ENCODE data around the gene KRTAP20-2. TPM values are rescaled to one million over a fixed set of nuclear protein-coding genes. Genes with fewer than 3 reads are reported as not detected.

KRTAP20-2 gene
- total RNA-seq, 1 donor from 2014 or later: not detected

DNA sequence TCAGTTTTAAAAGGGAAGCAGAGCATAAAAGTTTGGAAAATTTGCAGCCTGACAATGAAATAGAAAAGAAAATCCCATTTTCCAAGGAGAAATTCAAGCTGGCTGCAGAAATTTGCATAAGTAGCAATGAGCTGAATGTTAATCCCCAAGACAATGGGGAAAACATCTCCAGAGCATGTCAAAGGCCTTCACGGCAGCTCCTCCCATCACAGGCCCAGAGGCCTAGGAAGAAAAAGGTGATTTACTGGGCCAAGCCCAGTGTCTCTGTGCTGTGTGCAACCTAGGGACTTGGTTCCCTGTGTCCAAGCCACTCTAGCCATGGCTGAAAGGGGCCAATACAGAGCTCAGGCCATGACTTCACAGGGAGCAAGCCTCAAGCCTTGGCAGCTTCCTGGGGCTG, 33.8 kb downstream of the KRTAP20-2 start:
- Mint-ChIP-seq H3K9me3 (peaks cover 8% of the 10 kb centered on the region), H3K27me3 (no peaks in the 10 kb centered on the region), H3K4me1 (no peaks in the 10 kb centered on the region), H3K4me3 (no peak overlapping the region), H3K36me3 (ENCODE audit: low read depth) (no peaks in the 10 kb centered on the region), H3K27ac (no peak overlapping the region)
- DNase-seq (no peak), ATAC-seq (ENCODE audit: low read depth) (no peak)
- CTCF ChIA-PET: no interaction called here
- TF ChIP-seq, protein P1, sequence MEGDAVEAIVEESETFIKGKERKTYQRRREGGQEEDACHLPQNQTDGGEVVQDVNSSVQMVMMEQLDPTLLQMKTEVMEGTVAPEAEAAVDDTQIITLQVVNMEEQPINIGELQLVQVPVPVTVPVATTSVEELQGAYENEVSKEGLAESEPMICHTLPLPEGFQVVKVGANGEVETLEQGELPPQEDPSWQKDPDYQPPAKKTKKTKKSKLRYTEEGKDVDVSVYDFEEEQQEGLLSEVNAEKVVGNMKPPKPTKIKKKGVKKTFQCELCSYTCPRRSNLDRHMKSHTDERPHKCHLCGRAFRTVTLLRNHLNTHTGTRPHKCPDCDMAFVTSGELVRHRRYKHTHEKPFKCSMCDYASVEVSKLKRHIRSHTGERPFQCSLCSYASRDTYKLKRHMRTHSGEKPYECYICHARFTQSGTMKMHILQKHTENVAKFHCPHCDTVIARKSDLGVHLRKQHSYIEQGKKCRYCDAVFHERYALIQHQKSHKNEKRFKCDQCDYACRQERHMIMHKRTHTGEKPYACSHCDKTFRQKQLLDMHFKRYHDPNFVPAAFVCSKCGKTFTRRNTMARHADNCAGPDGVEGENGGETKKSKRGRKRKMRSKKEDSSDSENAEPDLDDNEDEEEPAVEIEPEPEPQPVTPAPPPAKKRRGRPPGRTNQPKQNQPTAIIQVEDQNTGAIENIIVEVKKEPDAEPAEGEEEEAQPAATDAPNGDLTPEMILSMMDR (IDR thresholded peaks at IDR 0.05): no peak
- intact Hi-C loops (cut with micrococcal nuclease): no loop called here
- POLR2A ChIA-PET: no interaction called here

DNA sequence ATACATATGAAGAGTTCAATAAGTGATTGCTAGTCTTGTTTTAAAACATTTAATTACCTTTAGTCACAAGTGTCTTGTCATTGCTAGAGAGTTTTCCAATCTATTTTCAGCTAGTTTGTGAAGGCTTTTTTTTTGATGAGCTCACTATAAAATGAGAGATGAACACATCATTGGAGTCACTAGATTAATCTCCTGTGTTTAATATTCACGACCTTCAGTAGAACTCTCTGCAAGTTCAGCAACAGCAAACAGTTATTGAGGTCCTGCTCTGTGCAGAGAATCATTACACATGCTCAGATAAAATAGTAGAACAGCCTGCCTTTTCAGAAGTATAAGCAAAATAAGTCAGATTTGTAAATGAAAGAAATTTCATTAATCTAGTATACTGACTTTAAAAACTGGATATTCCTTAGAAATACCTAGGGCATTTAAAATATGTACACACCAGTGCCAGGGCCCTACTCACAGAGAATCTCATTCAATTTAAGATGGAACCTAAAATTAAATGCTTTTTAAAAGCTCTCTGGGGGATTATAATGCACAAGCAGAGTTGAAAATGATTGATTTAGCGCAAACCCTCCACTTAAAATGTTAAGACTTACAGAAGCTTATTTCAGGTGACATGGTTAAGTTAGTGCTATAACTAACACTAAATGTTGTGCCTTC, 38.1 kb downstream of the KRTAP20-2 start:
- no peaks in the 10 kb centered on the region for H3K27me3 Mint-ChIP-seq
- TF ChIP-seq, protein P1 (IDR thresholded peaks at IDR 0.05): no peak
- POLR2A ChIA-PET: no interaction called here
- DNase-seq (no peak), ATAC-seq (ENCODE audit: low read depth) (no peak)
- H3K4me3 Mint-ChIP-seq: no peak overlapping the region
- CTCF ChIA-PET: no interaction called here
- no peak overlapping the region for H3K27ac Mint-ChIP-seq
- no peaks in the 10 kb centered on the region for H3K36me3 Mint-ChIP-seq (ENCODE audit: low read depth)
- H3K4me1 Mint-ChIP-seq: no peaks in the 10 kb centered on the region
- peaks cover 9% of the 10 kb centered on the region for H3K9me3 Mint-ChIP-seq
- intact Hi-C loops (cut with micrococcal nuclease): no loop called here

DNA sequence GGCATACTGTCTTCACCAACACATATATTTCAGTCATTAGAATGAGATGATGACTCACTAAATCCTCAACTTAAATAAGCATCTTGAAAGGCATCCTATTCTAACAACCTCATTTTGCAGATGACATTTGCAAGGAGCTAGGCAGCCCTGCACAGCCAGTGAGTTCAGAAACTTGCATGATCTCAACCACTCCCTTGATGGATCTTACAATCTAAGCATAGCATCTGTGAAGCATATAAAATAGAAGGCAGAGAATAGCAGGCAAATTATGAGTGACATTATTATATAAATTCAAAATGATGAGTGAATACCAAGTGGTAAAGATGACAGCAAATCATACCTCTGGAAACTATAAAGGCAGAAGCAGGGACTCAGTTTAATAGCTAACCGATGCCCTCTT, 39.3 kb downstream of the KRTAP20-2 start:
- ChIA-PET CTCF (no interaction called here), POLR2A (no interaction called here)
- intact Hi-C loops (cut with micrococcal nuclease): no loop called here
- TF ChIP-seq, protein P1 (IDR thresholded peaks at IDR 0.05): no peak
- H3K36me3 Mint-ChIP-seq (ENCODE audit: low read depth): no peaks in the 10 kb centered on the region
- peaks cover 9% of the 10 kb centered on the region for H3K9me3 Mint-ChIP-seq
- no peaks in the 10 kb centered on the region for H3K4me1 Mint-ChIP-seq
- no peak for ATAC-seq (ENCODE audit: low read depth)
- no peak for DNase-seq
- H3K4me3 Mint-ChIP-seq: no peak overlapping the region
- no peak overlapping the region for H3K27ac Mint-ChIP-seq
- no peaks in the 10 kb centered on the region for H3K27me3 Mint-ChIP-seq

DNA sequence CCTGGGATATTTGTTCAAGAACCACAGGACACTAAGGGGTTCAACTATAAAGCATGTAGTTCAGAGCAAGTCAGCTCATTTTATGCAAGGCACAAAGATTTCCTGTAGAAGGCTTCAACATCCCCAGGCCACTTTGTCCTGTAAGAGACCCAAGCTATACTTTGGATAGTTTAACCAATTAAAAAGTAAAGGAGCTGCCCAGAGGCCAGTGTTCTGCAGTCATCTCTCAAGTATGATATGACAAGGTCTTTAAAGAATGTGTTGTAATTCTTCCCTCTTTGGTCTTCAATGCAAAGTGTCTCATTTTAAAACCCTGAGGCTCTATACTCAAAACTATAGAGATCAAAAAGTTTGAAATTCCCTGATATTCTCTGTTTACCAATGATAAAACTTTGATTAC, 41.7 kb downstream of the KRTAP20-2 start:
- H3K4me1 Mint-ChIP-seq: no peaks in the 10 kb centered on the region
- H3K27me3 Mint-ChIP-seq: no peaks in the 10 kb centered on the region
- no peaks in the 10 kb centered on the region for H3K36me3 Mint-ChIP-seq (ENCODE audit: low read depth)
- no peak overlapping the region for H3K27ac Mint-ChIP-seq
- ATAC-seq (ENCODE audit: low read depth): no peak
- no peak overlapping the region for H3K4me3 Mint-ChIP-seq
- POLR2A ChIA-PET: no interaction called here
- TF ChIP-seq, protein P1 (IDR thresholded peaks at IDR 0.05): no peak
- intact Hi-C loops (cut with micrococcal nuclease): no loop called here
- no peak for DNase-seq
- H3K9me3 Mint-ChIP-seq: peaks cover 1% of the 10 kb centered on the region
- CTCF ChIA-PET: no interaction called here

DNA sequence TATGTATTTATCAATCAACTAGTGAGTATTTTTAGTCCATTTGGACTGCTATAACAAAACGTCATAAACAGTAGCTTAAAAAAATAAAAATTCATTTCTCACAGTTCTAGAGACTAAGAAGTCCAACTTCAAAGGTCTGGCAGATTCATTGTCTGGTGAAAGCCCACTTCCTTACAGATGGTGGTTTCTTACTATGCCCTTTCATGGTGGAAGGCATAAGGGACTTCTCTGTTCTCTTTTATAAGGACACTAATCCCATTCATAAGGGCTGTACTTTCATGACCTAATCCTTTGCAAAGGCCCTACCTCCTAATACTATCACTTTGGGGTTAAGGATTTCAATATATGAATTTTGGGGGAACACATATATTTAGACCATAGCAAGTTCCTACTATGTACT, 45.6 kb downstream of the KRTAP20-2 start:
- Mint-ChIP-seq H3K4me1 (no peaks in the 10 kb centered on the region), H3K27ac (no peak overlapping the region), H3K9me3 (peaks cover 9% of the 10 kb centered on the region), H3K27me3 (no peaks in the 10 kb centered on the region), H3K4me3 (no peak overlapping the region), H3K36me3 (ENCODE audit: low read depth) (no peaks in the 10 kb centered on the region)
- CTCF ChIA-PET: no interaction called here
- no peak for DNase-seq
- TF ChIP-seq, protein P1 (IDR thresholded peaks at IDR 0.05): no peak
- intact Hi-C loops (cut with micrococcal nuclease): no loop called here
- POLR2A ChIA-PET: no interaction called here
- ATAC-seq (ENCODE audit: low read depth): no peak

All from activated B cell treated with CpG ODN at 0.5 μM for 24 hours (primary cell).